Measurements from ENCODE around the gene MDM2.
A peak's percentile ranks its signal among the peaks of the same experiment; 100 is the strongest.

Gene MDM2

GRCh38 chr12:68870443-68870842, 62.5 kb downstream of the MDM2 start:
- TF ChIP-seq CTCF (IDR thresholded peaks at IDR 0.05; ENCODE audit: low read length, missing control alignments): no peak
- no peak overlapping the region for H3K4me3 ChIP-seq (replicated peaks; ENCODE audit: low read depth, low read length)
- DNase-seq (ENCODE audit: low read depth): no peak

- no peak for TF ChIP-seq CTCF (IDR thresholded peaks at IDR 0.05; ENCODE audit: low read length, missing control alignments)
- no peak overlapping the region for H3K4me3 ChIP-seq (replicated peaks; ENCODE audit: low read depth, low read length)
- no peak for DNase-seq (ENCODE audit: low read depth)
Measured at GRCh38 chr12:68871396-68871795, 63.4 kb downstream of the MDM2 start.

- DNase-seq (ENCODE audit: low read depth): peak; percentile 60
Measured at GRCh38 chr12:68871921-68872320, 63.9 kb downstream of the MDM2 start.

GRCh38 chr12:68873316-68873715, 65.3 kb downstream of the MDM2 start:
- no peak for TF ChIP-seq CTCF (IDR thresholded peaks at IDR 0.05; ENCODE audit: low read length, missing control alignments)
- H3K4me3 ChIP-seq (replicated peaks; ENCODE audit: low read depth, low read length): no peak overlapping the region
- DNase-seq (ENCODE audit: low read depth): no peak

More at GRCh38 chr12:68871921-68872320, 63.9 kb downstream of the MDM2 start:
- H3K4me3 ChIP-seq (replicated peaks; ENCODE audit: low read depth, low read length): no peak overlapping the region
- TF ChIP-seq CTCF (IDR thresholded peaks at IDR 0.05; ENCODE audit: low read length, missing control alignments): peak; percentile 48

GRCh38 chr12:68876461-68876860, 68.5 kb downstream of the MDM2 start:
- H3K4me3 ChIP-seq (replicated peaks; ENCODE audit: low read depth, low read length): no peak overlapping the region
- DNase-seq (ENCODE audit: low read depth): peak; percentile 31
- no peak for TF ChIP-seq CTCF (IDR thresholded peaks at IDR 0.05; ENCODE audit: low read length, missing control alignments)

GRCh38 chr12:68877583-68877982, 69.6 kb downstream of the MDM2 start:
- no peak overlapping the region for H3K4me3 ChIP-seq (replicated peaks; ENCODE audit: low read depth, low read length)
- DNase-seq (ENCODE audit: low read depth): no peak
- no peak for TF ChIP-seq CTCF (IDR thresholded peaks at IDR 0.05; ENCODE audit: low read length, missing control alignments)

- H3K4me3 ChIP-seq (replicated peaks; ENCODE audit: low read depth, low read length): no peak overlapping the region
- no peak for TF ChIP-seq CTCF (IDR thresholded peaks at IDR 0.05; ENCODE audit: low read length, missing control alignments)
- DNase-seq (ENCODE audit: low read depth): no peak
Measured at GRCh38 chr12:68878283-68878682, 70.3 kb downstream of the MDM2 start.

All from fibroblast of pulmonary artery (primary cell).